ENCODE data around the gene CDK14.
"Not testable (repeated sequence)": the region's sequence is repeated elsewhere in the genome, so short reads cannot be mapped to it uniquely, and the experiment has no call there.

Gene CDK14

DNA sequence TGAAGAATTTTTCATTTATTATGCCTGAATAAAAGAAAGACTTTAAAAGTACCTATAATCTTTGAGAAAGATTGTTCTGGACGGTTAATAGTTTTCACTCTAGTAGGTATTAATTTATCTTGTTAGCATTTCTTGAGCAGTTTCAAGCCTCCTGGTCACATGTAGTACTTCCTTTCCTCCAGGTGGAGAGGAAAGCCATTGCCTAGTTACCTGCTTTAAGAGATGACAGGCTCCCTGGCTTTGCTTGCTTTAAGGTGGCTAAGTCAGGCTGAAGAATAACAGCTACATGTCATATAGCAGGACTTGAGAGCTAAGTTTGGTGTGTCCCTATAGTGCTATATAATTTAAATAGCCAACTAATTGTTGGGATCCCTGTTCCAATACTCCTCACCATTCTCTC is 160.2 kb downstream of the CDK14 start:
- ATAC-seq (ENCODE audit: insufficient read depth, low read depth), result no peak
- Histone ChIP-seq H3K79me2 (ENCODE audit: insufficient read depth, low read length) (no peaks in the 10 kb centered on the region), H3K4me1 (ENCODE audit: insufficient read depth, low read length) (no peaks in the 10 kb centered on the region), H3K27ac (ENCODE audit: low read length) (no peak overlapping the region), H3K4me3 (ENCODE audit: low read depth in 1 of 2, low read length in 2 of 2) (no peak overlapping the region), H3K9me3 (ENCODE audit: insufficient read depth, low read length, severe bottlenecking) (no peaks in the 10 kb centered on the region), H3K9ac (ENCODE audit: low read depth, low read length) (no peak overlapping the region), H3K36me3 (ENCODE audit: insufficient read depth, low read length) (no peaks in the 10 kb centered on the region), H4K20me1 (ENCODE audit: insufficient read depth, low read length) (no peaks in the 10 kb centered on the region), H3K4me2 (ENCODE audit: insufficient read depth, low read length) (no peak overlapping the region), H2AFZ (ENCODE audit: low read depth, low read length) (no peak overlapping the region), H3K27me3 (ENCODE audit: insufficient read depth, low read length, poor library complexity) (no peaks in the 10 kb centered on the region)
- DNase-seq, result no peak
- TF ChIP-seq CTCF (IDR thresholded peaks at IDR 0.05; ENCODE audit: borderline replicate concordance, extremely low read depth, low read length, poor library complexity, severe bottlenecking), result no peak
- TF ChIP-seq EZH2 (IDR thresholded peaks at IDR 0.05; ENCODE audit: borderline replicate concordance, low read depth, low read length, severe bottlenecking), result no peak

DNA sequence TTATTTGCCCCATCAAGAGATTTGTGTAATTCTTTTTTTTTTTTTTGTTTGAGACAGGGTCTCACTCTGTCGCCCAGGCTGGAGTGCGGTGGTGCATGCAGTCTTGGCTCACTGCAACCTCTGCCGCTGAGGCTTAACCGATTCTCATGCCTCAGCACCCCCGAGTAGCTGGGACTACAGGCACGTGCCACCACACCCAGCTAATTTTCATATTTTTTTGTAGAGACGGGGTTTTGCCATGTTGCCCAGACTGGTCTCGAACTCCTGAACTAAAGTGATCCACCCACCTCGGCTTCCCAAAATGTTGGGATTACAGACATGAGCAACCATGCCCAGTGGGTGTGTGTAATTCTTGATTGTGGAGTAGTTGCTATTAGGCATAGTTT is 161.4 kb downstream of the CDK14 start:
- not testable (repeated sequence) for H4K20me1 ChIP-seq (ENCODE audit: insufficient read depth, low read length); H3K9ac ChIP-seq (ENCODE audit: low read depth, low read length); H3K4me2 ChIP-seq (ENCODE audit: insufficient read depth, low read length); H3K4me3 ChIP-seq (ENCODE audit: low read depth in 1 of 2, low read length in 2 of 2); H3K79me2 ChIP-seq (ENCODE audit: insufficient read depth, low read length); H3K4me1 ChIP-seq (ENCODE audit: insufficient read depth, low read length); H3K9me3 ChIP-seq (ENCODE audit: insufficient read depth, low read length, severe bottlenecking); ATAC-seq (ENCODE audit: insufficient read depth, low read depth); DNase-seq; H3K27me3 ChIP-seq (ENCODE audit: insufficient read depth, low read length, poor library complexity); H2AFZ ChIP-seq (ENCODE audit: low read depth, low read length); H3K36me3 ChIP-seq (ENCODE audit: insufficient read depth, low read length); H3K27ac ChIP-seq (ENCODE audit: low read length)

GRCh38 chr7:90758933-90759562 is 162.9 kb downstream of the CDK14 start:
- Histone ChIP-seq H3K79me2 (ENCODE audit: insufficient read depth, low read length) (no peaks in the 10 kb centered on the region), H2AFZ (ENCODE audit: low read depth, low read length) (no peak overlapping the region), H3K4me3 (ENCODE audit: low read depth in 1 of 2, low read length in 2 of 2) (no peak overlapping the region), H3K27me3 (ENCODE audit: insufficient read depth, low read length, poor library complexity) (no peaks in the 10 kb centered on the region), H4K20me1 (ENCODE audit: insufficient read depth, low read length) (no peaks in the 10 kb centered on the region), H3K4me2 (ENCODE audit: insufficient read depth, low read length) (no peak overlapping the region), H3K27ac (ENCODE audit: low read length) (no peak overlapping the region), H3K36me3 (ENCODE audit: insufficient read depth, low read length) (no peaks in the 10 kb centered on the region), H3K4me1 (ENCODE audit: insufficient read depth, low read length) (no peaks in the 10 kb centered on the region), H3K9ac (ENCODE audit: low read depth, low read length) (no peak overlapping the region), H3K9me3 (ENCODE audit: insufficient read depth, low read length, severe bottlenecking) (no peaks in the 10 kb centered on the region)
- ATAC-seq (ENCODE audit: insufficient read depth, low read depth) (no peak), DNase-seq (no peak)
- TF ChIP-seq EZH2 (IDR thresholded peaks at IDR 0.05; ENCODE audit: borderline replicate concordance, low read depth, low read length, severe bottlenecking) (no peak), CTCF (IDR thresholded peaks at IDR 0.05; ENCODE audit: borderline replicate concordance, extremely low read depth, low read length, poor library complexity, severe bottlenecking) (no peak)

DNA sequence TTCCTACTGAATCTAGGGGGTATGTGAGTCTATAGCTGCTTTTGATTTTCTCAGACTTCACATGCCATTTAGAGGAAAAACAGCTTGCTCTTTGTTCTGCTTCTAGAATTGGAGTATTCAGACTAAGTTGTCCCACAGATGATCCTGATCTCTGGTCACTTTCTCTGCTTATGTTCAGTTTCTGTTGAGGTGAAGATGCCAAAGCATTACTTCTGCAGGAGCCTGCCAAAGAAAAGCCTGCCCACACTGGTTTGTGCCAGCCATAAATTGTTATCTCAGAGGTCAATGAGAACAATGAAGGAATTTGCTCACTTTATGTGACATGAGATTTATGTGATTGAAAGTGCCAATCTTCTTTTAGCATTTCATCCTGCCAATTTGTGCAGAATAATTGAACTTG is 163.6 kb downstream of the CDK14 start:
- Histone ChIP-seq H3K79me2 (ENCODE audit: insufficient read depth, low read length) (no peaks in the 10 kb centered on the region), H3K4me1 (ENCODE audit: insufficient read depth, low read length) (no peaks in the 10 kb centered on the region), H2AFZ (ENCODE audit: low read depth, low read length) (no peak overlapping the region), H3K9ac (ENCODE audit: low read depth, low read length) (no peak overlapping the region), H4K20me1 (ENCODE audit: insufficient read depth, low read length) (no peaks in the 10 kb centered on the region), H3K27ac (ENCODE audit: low read length) (no peak overlapping the region), H3K4me2 (ENCODE audit: insufficient read depth, low read length) (no peak overlapping the region), H3K4me3 (ENCODE audit: low read depth in 1 of 2, low read length in 2 of 2) (no peak overlapping the region), H3K27me3 (ENCODE audit: insufficient read depth, low read length, poor library complexity) (no peaks in the 10 kb centered on the region), H3K9me3 (ENCODE audit: insufficient read depth, low read length, severe bottlenecking) (no peaks in the 10 kb centered on the region), H3K36me3 (ENCODE audit: insufficient read depth, low read length) (no peaks in the 10 kb centered on the region)
- no peak for ATAC-seq (ENCODE audit: insufficient read depth, low read depth)
- no peak for DNase-seq
- TF ChIP-seq EZH2 (IDR thresholded peaks at IDR 0.05; ENCODE audit: borderline replicate concordance, low read depth, low read length, severe bottlenecking) (no peak), CTCF (IDR thresholded peaks at IDR 0.05; ENCODE audit: borderline replicate concordance, extremely low read depth, low read length, poor library complexity, severe bottlenecking) (no peak)

Data from DND-41 (cell line).